Fibroblast of skin of left quadriceps (primary cell): ENCODE data around the gene C12orf60.
A peak's percentile ranks its signal among the peaks of the same experiment; 100 is the strongest.

Source experiments
- DNase-seq, 2 experiments: peaks; one replicate each; pipeline ENCODE4 v3.0.0-alpha.2; 2013; ENCODE audit warnings: low read depth in 2 of 2

C12orf60 gene

DNA sequence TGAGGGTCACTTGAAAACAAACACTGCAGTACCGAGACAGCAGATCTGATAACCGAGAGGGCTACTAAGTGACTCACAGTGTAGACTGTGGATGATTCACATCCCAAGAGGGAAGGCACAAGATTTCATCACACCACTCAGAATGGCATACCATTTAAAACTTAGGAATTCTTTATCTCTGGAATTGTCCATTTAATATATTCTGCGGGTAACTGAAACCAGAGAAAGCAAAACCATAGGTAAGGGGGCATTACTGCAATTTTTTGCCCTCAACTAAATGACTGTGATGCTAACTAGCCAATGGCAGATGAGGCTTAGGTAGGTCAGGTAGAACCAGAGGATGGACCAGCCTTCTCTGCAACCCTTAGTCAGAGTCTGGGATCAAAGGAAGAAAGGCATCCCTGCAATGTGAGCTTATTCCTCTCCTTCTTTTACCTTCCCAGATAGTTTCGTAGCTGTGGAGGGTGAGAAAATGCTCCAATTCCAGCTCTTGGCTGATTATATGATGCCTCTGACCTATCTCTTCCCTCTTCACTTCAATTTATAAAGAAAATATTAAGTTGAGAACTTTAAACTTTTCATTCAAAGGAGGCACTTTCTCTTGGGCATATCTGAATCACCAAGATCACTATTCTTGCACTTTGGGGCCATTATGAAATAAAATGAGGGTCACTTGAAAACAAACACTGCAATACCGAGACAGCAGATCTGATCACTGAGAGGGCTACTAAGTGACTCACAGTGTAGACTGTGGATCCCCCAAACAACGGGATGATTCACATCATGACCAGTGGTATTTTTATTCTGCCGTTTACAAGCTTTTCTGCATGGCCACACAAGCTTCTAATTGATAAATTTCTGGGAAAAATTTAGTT lies 33.1 kb downstream of the C12orf60 start:
- DNase-seq: peak; percentile 46 to 50

GRCh38 chr12:14839262-14839661 lies 35.8 kb downstream of the C12orf60 start:
- DNase-seq: no peak

DNA sequence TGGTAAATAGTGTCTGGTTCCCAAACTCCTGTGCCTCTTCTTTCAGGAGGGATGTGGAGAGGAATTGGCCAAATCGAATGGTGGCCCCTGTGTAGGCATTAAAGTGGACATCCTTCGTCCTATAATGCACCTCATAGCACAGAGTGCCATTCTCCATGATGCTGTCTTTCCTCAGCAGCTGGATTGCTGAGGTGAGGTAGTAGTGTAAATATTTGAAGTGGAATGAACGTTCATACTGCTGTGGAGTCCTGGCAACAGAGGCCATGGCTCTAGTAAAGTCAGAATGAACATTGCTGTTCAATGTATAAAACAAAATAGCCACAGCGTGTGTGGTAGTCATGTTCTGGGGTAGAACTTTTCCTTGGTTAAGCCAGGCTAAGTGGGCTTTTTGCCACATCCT lies 37.1 kb downstream of the C12orf60 start:
- DNase-seq: no peak

- peak in 1 of 2 experiments; percentile 14 for DNase-seq
Observed at GRCh38 chr12:14841761-14842160, 38.3 kb downstream of the C12orf60 start.

GRCh38 chr12:14842315-14842714 lies 38.8 kb downstream of the C12orf60 start:
- DNase-seq: no peak

GRCh38 chr12:14843425-14843887 lies 40.0 kb downstream of the C12orf60 start, which contains the start of gene ART4:
Gene ART4 (minus strand): TSS chr12:14843526. CDS start chr12:14843113, 413 bp downstream.
- no peak for DNase-seq

DNA sequence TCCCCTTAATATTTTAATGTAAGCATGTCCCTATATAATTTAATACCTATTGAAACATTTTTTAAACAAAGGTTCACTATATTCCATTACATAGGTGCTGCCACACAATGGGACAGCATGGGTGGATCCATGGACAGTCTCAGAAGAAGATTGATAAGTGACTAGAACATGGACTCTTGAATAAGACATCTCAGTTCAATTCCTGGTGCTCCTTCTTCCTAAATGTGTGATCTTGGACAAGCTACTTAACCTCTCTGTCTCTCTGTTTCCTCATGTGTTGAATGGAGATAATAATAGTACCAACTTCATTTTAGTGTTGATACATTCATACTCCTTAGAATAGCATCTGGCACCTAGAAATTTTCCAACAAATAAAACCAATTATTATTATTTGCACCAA lies 40.9 kb downstream of the C12orf60 start:
- DNase-seq: no peak

- DNase-seq: peak in 1 of 2 experiments; percentile 30
Observed at GRCh38 chr12:14845350-14845750, 41.9 kb downstream of the C12orf60 start.

- DNase-seq: no peak
Observed at GRCh38 chr12:14846042-14846587, 42.6 kb downstream of the C12orf60 start.

DNA sequence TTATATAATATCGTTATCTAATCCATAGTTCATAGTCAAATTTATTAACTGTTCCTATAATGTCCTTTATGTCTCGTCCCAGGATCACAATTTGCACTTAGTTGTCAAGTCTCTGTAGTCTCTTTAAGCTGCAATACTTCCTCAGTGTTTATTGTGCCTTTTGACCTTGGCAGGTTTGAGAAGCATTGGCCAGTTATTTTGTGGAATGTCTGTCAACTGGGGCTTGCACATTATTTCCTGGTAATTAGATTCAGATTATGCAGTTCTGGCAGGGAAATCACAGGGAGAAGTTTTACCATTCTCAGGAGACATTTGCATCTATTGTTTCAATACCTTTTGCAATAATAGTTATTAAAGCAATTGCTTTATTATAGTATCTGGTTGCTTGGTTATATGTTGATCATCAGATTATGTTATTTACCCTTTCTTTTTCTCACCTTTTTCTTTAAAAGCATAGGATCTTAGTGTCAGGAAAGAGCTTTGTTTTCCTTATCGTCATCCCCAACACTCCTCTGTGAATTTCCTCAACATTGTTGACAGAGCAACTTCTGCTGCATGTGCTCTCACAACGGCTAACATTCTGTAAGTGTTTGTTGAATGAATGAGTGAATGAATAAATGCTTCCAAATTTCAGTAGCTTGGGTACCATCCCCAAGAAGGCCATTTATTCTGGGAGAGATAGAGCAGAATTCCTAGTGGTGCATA lies 43.6 kb downstream of the C12orf60 start:
- no peak for DNase-seq

GRCh38 chr12:14849661-14850060 lies 46.2 kb downstream of the C12orf60 start:
- no peak for DNase-seq

GRCh38 chr12:14850929-14851663 lies 47.6 kb downstream of the C12orf60 start:
- no peak for DNase-seq

GRCh38 chr12:14852880-14853279 lies 49.4 kb downstream of the C12orf60 start:
- DNase-seq: no peak

DNA sequence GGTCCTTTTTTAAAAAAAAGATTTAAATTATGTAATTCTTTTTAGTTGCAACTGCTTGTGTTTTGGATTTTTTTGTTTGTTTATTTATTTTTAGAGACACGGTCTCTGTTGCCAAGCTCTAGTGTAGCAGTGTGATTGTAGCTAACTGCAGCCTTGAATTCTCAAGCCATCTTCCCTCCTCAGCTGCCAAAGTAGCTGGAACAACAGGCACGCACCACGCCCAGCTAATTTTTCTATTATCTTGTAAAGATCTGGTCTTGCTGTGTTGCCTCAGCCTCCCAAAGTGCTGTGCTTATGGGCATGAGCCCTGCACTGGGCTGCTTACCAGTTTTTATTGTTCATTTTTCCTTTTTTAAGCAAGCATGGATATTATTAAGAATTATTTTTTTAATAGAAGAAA lies 50.5 kb downstream of the C12orf60 start:
- no peak for DNase-seq

DNA sequence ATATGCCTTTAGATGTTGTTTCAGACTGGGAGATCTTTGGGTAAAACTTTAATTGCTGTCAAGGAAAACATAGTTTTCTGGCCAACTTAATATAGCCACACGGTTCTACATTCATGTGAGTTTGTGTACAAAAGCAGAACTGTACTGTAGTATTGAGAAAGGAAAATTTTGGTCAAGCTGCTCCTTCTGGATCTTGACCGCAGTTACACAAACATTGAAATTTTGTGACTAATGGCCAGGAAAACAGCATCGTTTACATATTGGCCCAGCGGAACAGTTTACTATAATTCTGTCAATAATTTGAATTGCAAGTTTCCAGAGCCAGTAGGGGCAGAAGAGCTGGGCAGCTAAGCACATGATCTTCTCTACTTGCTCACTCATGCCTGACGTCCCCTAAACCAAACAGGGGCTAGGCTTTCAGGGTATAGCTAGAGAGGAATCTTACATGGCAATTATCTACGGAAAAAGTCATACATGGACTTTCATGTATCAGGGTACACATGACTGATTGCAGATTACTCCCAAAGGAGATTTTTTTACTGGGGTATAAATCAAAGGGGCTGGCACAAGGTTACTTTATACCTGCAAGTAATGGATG lies 51.2 kb downstream of the C12orf60 start:
- no peak for DNase-seq

DNA sequence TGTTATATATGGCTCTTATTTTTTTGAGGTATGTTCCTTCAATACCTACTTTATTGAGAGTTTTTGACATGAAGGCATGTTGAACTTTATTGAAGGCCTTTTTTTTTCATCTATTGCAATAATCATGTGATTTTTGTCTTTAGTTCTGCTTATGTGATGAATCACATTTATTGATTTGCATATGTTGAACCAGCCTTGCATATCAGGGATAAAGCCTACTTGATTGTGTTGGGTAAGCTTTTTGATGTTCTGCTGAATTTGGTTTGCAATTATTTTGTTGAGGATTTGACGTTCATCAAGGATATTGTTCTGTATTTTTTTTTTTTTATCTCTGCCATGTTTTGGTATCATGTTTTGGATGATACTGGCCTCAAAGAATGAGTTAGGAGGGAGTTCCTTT lies 55.0 kb downstream of the C12orf60 start:
- DNase-seq: no peak

DNA sequence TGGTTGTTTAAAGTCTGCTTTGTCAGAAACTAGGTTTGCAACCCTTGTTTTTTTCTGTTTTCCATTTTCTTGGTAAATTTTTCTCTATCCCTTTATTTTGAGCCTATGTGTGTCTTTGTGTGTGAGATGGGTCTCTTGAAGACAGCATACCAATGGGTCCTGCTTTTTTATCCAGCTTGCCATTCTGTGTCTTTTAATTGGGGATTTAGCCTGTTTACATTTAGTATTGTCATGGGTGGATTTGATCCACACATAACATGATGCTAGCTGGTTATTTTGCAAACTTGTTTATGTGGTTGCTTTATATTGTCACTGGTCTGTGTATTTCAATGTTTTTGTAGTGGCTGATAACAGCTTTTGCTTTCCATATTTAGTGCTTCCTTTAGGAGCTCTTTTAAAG lies 57.0 kb downstream of the C12orf60 start:
- DNase-seq: no peak

GRCh38 chr12:14868916-14869506 lies 65.5 kb downstream of the C12orf60 start:
- no peak for DNase-seq

DNA sequence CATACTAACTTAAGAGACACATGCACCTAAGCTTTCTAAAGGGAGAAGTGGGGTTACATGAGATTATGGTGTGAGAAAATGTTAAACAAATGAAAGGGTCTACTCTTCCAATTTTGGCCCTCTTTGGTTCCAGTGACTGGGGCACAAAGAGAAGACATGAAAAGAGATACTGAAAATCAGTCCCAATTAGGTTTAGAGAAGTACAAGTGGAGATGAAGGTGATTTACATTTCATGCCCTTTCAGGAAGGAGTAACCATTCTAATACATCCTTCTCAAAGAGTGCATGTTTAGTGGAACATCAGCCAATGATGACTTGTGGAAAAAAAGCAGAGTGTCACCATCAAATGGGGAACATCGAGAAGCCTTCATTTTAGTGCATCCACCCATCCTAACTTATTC lies 67.8 kb downstream of the C12orf60 start:
- DNase-seq: no peak

- no peak for DNase-seq
Observed at GRCh38 chr12:14871886-14872285, 68.4 kb downstream of the C12orf60 start.
